ENCODE results near the gene FOXN1. TPM values are rescaled to one million over a fixed set of nuclear protein-coding genes. Genes with fewer than 3 reads are reported as not detected.
A peak's percentile ranks its signal among the peaks of the same experiment; 100 is the strongest.

FOXN1 gene
- total and polyA plus RNA-seq, 10 of the 15 experiments (the other 5 are each of a cell fraction or from before 2014, with no cell fraction given) = not detected

GRCh38 chr17:28500712-28501379 is 5.3 kb upstream of the FOXN1 start:
- ATAC-seq (peak; percentile 93), FAIRE-seq (peak; percentile 93), DNase-seq (ENCODE audit: low read depth, low spot score) (peak; percentile 63)
- ChIA-PET RAD21 (ENCODE audit: unreplicated experiment) (interaction anchor here (0.6 to 4.6 kb wide), 12 partner anchors 11 to 219 kb away, joined by 3 to 37 read pairs (median 5); partner anchors contain the start of gene ALDOC), SMC1A (ENCODE audit: uncharacterized antibody, unreplicated experiment) (interaction anchor here (0.9 to 7.7 kb wide), 13 partner anchors 9 to 218 kb away, joined by 3 to 53 read pairs (median 3); partner anchors contain the start of genes POLDIP2 and RPL23A), CTCF (interaction anchor here (0.5 to 16.1 kb wide), 9 partner anchors 29 to 693 kb away, joined by 3 to 316 read pairs (median 5); partner anchors contain the start of genes ALDOC, BLTP2, IFT20 and TNFAIP1), POLR2A (interaction anchor here (0.5 to 5.8 kb wide), 15 partner anchors 15 to 242 kb away, joined by 3 to 48 read pairs (median 5); partner anchors contain the start of genes ALDOC and PIGS)
- H3K36me3 ChIP-seq (ENCODE audit: control insufficient read depth in 2 of 2, insufficient read depth in 2 of 2, low read length in 1 of 2) = no peaks in the 10 kb centered on the region
- peak overlapping the region; percentile 81 for H3K4me2 ChIP-seq (ENCODE audit: control insufficient read depth, insufficient read depth)
- H3K9ac ChIP-seq (ENCODE audit: control insufficient read depth, insufficient read depth, low read length) = peak overlapping the region; percentile 76
- WGBS (ENCODE audit: insufficient coverage, insufficient replicate concordance, low lambda C conversion rate, missing lambda C conversion rate) = 2% methylated on average over 13 of the region's 13 CpGs
- peaks cover 26% of the 10 kb centered on the region for H3K4me1 ChIP-seq (ENCODE audit: control insufficient read depth, insufficient read depth, low read length)
- no TSS peak for BruUV-seq (replicated peaks)
- no peaks in the 10 kb centered on the region for H4K20me1 ChIP-seq (ENCODE audit: control insufficient read depth, insufficient read depth)
- intact Hi-C loops (cut with micrococcal nuclease; ENCODE audit: unreplicated experiment) (loop anchor here (2.0 kb wide), 1 partner anchor 44 kb away; no protein-coding TSS in a partner anchor), in situ Hi-C loops (cut with MboI) (no loop called here)
- H3K9me3 ChIP-seq (replicated peaks; ENCODE audit: control insufficient read depth, insufficient read depth, low read length) = no peaks in the 10 kb centered on the region
- no peaks in the 10 kb centered on the region for H3K27me3 ChIP-seq (replicated peaks in 1 of 2; ENCODE audit: control insufficient read depth in 2 of 2, insufficient read depth in 2 of 2, low read length in 1 of 2)
- H3K4me3 ChIP-seq = peak overlapping the region; percentile 59
- H3K27ac ChIP-seq (ENCODE audit: control insufficient read depth, insufficient read depth) = peak overlapping the region; percentile 87
- peaks cover 6% of the 10 kb centered on the region for H3K79me2 ChIP-seq (ENCODE audit: control insufficient read depth, insufficient read depth, low read length)
- peak overlapping the region; percentile 78 for H2AFZ ChIP-seq (ENCODE audit: control insufficient read depth, low read depth, low read length)
- TF ChIP-seq LARP7 (IDR thresholded peaks at IDR 0.05) = no peak
- peak; percentile 60 for TF ChIP-seq MYC (IDR thresholded peaks at IDR 0.05; ENCODE audit: insufficient read depth, insufficient read length, insufficient replicate concordance, low read length, severe bottlenecking)
- TF ChIP-seq KDM1A (IDR thresholded peaks at IDR 0.05; ENCODE audit: borderline replicate concordance) = no peak
- TF ChIP-seq PAX8 (IDR thresholded peaks at IDR 0.05) = no peak
- peak; percentile 37; the same call in 1 of the 2 replicates for TF ChIP-seq BACH1 (IDR thresholded peaks at IDR 0.05; ENCODE audit: borderline replicate concordance)
- TF ChIP-seq NBN (IDR thresholded peaks at IDR 0.05) = peak; percentile 86
- no peak for TF ChIP-seq MEF2A (IDR thresholded peaks at IDR 0.05; ENCODE audit: insufficient read depth, low read depth, low read length)
- TF ChIP-seq, protein P1, sequence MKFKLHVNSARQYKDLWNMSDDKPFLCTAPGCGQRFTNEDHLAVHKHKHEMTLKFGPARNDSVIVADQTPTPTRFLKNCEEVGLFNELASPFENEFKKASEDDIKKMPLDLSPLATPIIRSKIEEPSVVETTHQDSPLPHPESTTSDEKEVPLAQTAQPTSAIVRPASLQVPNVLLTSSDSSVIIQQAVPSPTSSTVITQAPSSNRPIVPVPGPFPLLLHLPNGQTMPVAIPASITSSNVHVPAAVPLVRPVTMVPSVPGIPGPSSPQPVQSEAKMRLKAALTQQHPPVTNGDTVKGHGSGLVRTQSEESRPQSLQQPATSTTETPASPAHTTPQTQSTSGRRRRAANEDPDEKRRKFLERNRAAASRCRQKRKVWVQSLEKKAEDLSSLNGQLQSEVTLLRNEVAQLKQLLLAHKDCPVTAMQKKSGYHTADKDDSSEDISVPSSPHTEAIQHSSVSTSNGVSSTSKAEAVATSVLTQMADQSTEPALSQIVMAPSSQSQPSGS (IDR thresholded peaks at IDR 0.05; ENCODE audit: low read length) = no peak
- 0 out of 2 replicates have a peak, but pooled peaks have one; percentile 25 for TF ChIP-seq MAX (IDR thresholded peaks at IDR 0.05; ENCODE audit: low read depth, low read length)
- peak; percentile 14; the same call in 1 of the 2 replicates for TF ChIP-seq CREB1 (IDR thresholded peaks at IDR 0.05; ENCODE audit: low read depth)
- TF ChIP-seq NR2F1 (conservative IDR thresholded peaks at IDR 0.05) = peak; percentile 73; the same call in 1 of the 2 replicates
- TF ChIP-seq, protein P2, sequence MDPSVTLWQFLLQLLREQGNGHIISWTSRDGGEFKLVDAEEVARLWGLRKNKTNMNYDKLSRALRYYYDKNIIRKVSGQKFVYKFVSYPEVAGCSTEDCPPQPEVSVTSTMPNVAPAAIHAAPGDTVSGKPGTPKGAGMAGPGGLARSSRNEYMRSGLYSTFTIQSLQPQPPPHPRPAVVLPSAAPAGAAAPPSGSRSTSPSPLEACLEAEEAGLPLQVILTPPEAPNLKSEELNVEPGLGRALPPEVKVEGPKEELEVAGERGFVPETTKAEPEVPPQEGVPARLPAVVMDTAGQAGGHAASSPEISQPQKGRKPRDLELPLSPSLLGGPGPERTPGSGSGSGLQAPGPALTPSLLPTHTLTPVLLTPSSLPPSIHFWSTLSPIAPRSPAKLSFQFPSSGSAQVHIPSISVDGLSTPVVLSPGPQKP (IDR thresholded peaks at IDR 0.05; ENCODE audit: low read depth, low read length) = no peak
- TF ChIP-seq PAX5 (IDR thresholded peaks at IDR 0.05; ENCODE audit: borderline replicate concordance, low read depth, low read length) = peak; percentile 97
- TF ChIP-seq HDGF (IDR thresholded peaks at IDR 0.05) = 0 out of 2 replicates have a peak, but pooled peaks have one; percentile 15
- peak; percentile 47; the same call in 1 of the 2 replicates for TF ChIP-seq POLR2A (IDR thresholded peaks at IDR 0.05; ENCODE audit: low read depth, low read length)
- TF ChIP-seq CBX3 (IDR thresholded peaks at IDR 0.05; ENCODE audit: borderline replicate concordance, low read depth) = no peak
- TF ChIP-seq WRNIP1 (IDR thresholded peaks at IDR 0.05; ENCODE audit: borderline replicate concordance, low read depth, low read length) = no peak
- TF ChIP-seq, protein P3, sequence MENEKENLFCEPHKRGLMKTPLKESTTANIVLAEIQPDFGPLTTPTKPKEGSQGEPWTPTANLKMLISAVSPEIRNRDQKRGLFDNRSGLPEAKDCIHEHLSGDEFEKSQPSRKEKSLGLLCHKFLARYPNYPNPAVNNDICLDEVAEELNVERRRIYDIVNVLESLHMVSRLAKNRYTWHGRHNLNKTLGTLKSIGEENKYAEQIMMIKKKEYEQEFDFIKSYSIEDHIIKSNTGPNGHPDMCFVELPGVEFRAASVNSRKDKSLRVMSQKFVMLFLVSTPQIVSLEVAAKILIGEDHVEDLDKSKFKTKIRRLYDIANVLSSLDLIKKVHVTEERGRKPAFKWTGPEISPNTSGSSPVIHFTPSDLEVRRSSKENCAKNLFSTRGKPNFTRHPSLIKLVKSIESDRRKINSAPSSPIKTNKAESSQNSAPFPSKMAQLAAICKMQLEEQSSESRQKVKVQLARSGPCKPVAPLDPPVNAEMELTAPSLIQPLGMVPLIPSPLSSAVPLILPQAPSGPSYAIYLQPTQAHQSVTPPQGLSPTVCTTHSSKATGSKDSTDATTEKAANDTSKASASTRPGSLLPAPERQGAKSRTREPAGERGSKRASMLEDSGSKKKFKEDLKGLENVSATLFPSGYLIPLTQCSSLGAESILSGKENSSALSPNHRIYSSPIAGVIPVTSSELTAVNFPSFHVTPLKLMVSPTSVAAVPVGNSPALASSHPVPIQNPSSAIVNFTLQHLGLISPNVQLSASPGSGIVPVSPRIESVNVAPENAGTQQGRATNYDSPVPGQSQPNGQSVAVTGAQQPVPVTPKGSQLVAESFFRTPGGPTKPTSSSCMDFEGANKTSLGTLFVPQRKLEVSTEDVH (IDR thresholded peaks at IDR 0.05; ENCODE audit: low read depth, partially characterized antibody) = no peak

Measured in GM12878 (cell line).